Measurements from ENCODE around the gene MLLT6.

The MLLT6 gene

GRCh38 chr17:38745545-38745944, 40.5 kb downstream of the MLLT6 start:
- DNase-seq: peak; percentile 72

- DNase-seq: no peak
Measured at GRCh38 chr17:38746004-38746848, 41.2 kb downstream of the MLLT6 start.

- no peak for DNase-seq
Measured at GRCh38 chr17:38746849-38747462, 41.9 kb downstream of the MLLT6 start.

GRCh38 chr17:38747463-38748148, 42.5 kb downstream of the MLLT6 start:
- DNase-seq: no peak

- DNase-seq: peak; percentile 91
Measured at GRCh38 chr17:38748149-38748891, 43.2 kb downstream of the MLLT6 start, which contains the start of gene PCGF2. Gene PCGF2 (minus strand): TSS chr17:38748336. CDS start chr17:38740402, 7,934 bp downstream.

GRCh38 chr17:38748892-38749222, 43.8 kb downstream of the MLLT6 start:
- DNase-seq: no peak

GRCh38 chr17:38749223-38750043, 44.4 kb downstream of the MLLT6 start:
- DNase-seq: peak; percentile 25

GRCh38 chr17:38750044-38750311, 44.9 kb downstream of the MLLT6 start:
- no peak for DNase-seq

GRCh38 chr17:38750312-38751121, 45.4 kb downstream of the MLLT6 start:
- DNase-seq: peak; percentile 51

- peak; percentile 8 for DNase-seq
Measured at GRCh38 chr17:38751144-38751807, 46.2 kb downstream of the MLLT6 start.

- DNase-seq: peak; percentile 73
Measured at GRCh38 chr17:38751808-38752307, 46.8 kb downstream of the MLLT6 start.

GRCh38 chr17:38752308-38753070, 47.4 kb downstream of the MLLT6 start, which contains the start of gene PSMB3:
Gene PSMB3 (plus strand): TSS chr17:38752741. CDS start chr17:38752827, 86 bp downstream.
- DNase-seq: peak; percentile 96

GRCh38 chr17:38753071-38753506, 48.0 kb downstream of the MLLT6 start:
- DNase-seq: no peak

GRCh38 chr17:38761612-38762011, 56.5 kb downstream of the MLLT6 start:
- no peak for DNase-seq

GRCh38 chr17:38762231-38762630, 57.2 kb downstream of the MLLT6 start:
- DNase-seq: no peak

GRCh38 chr17:38766341-38766740, 61.3 kb downstream of the MLLT6 start:
- DNase-seq: no peak

- DNase-seq: no peak
Measured at GRCh38 chr17:38768417-38768816, 63.3 kb downstream of the MLLT6 start.

GRCh38 chr17:38773258-38773657, 68.2 kb downstream of the MLLT6 start:
- DNase-seq: no peak

GRCh38 chr17:38777641-38778250, 72.7 kb downstream of the MLLT6 start:
- DNase-seq: no peak

Data from NCI-H1105 (cell line).